ENCODE measurements around the gene GALNT13. TPM values are rescaled to one million over a fixed set of nuclear protein-coding genes. Genes with fewer than 3 reads are reported as not detected.

GALNT13 gene
- total and polyA plus RNA-seq, 2 donors (not counting 1 experiment from before 2014, with no cell fraction given): not detected

GRCh38 chr2:154013514-154013913 lies 141.8 kb downstream of the GALNT13 start:
- no peak for TF ChIP-seq EZH2 (IDR thresholded peaks at IDR 0.05; ENCODE audit: borderline replicate concordance, insufficient read depth, low read depth, low read length, poor library complexity, severe bottlenecking)
- no peak for TF ChIP-seq CTCF (IDR thresholded peaks at IDR 0.05)
- no peaks in the 10 kb centered on the region for H3K79me2 ChIP-seq (ENCODE audit: control insufficient read depth, insufficient read depth, low read length)
- no peaks in the 10 kb centered on the region for H4K20me1 ChIP-seq (ENCODE audit: control insufficient read depth, insufficient read depth, low read length, poor library complexity, severe bottlenecking)
- peaks cover 6% of the 10 kb centered on the region for H3K9me3 Mint-ChIP-seq (ENCODE audit: insufficient read depth)
- intact Hi-C loops (cut with micrococcal nuclease): no loop called here
- ChIA-PET CTCF (no interaction called here), POLR2A (no interaction called here)
- no peak overlapping the region for H3K27ac ChIP-seq (ENCODE audit: low read length in 2 of 2)
- H3K27me3 Mint-ChIP-seq: no peaks in the 10 kb centered on the region
- no peak overlapping the region for H3K4me3 ChIP-seq (ENCODE audit: control extremely low read depth in 1 of 5, extremely low read depth in 1 of 5, insufficient read depth in 1 of 5, low read depth in 2 of 5, low read length in 4 of 5)
- H3K4me3 Mint-ChIP-seq: no peak overlapping the region
- H3K4me1 ChIP-seq (ENCODE audit: control insufficient read depth in 2 of 2, insufficient read depth in 2 of 2, low read length in 2 of 2): no peaks in the 10 kb centered on the region
- DNase-seq (no peak), ATAC-seq (ENCODE audit: low read depth) (no peak)
- H2AFZ ChIP-seq (ENCODE audit: insufficient read depth, low read depth, low read length, poor library complexity, severe bottlenecking): no peak overlapping the region
- H3K9ac ChIP-seq (ENCODE audit: low read length): no peak overlapping the region
- no peaks in the 10 kb centered on the region for H3K36me3 ChIP-seq (replicated peaks in 1 of 2; ENCODE audit: control extremely low read depth in 1 of 2, control insufficient read depth in 1 of 2, extremely low read depth in 1 of 2, insufficient read depth in 2 of 2, low read length in 1 of 2)
- H3K27me3 ChIP-seq (replicated peaks in 1 of 4; ENCODE audit: control extremely low read depth in 1 of 4, control insufficient read depth in 3 of 4, insufficient read depth in 4 of 4, low read length in 3 of 4): no peaks in the 10 kb centered on the region
- 97% methylated on average over 17 of the region's 17 CpGs for WGBS (ENCODE audit: insufficient coverage)
- no peak overlapping the region for H3K4me2 ChIP-seq (replicated peaks; ENCODE audit: low read depth, low read length, poor library complexity, severe bottlenecking)
- no peak overlapping the region for H3K27ac Mint-ChIP-seq
- H3K9me3 ChIP-seq (ENCODE audit: control extremely low read depth in 1 of 3, control insufficient read depth in 2 of 3, insufficient read depth in 1 of 3, low read length in 2 of 3): peaks cover 0 to 17% (median 0%) of the 10 kb centered on the region in 3 donors
- no peaks in the 10 kb centered on the region for H3K4me1 Mint-ChIP-seq

- H3K4me1 ChIP-seq (ENCODE audit: control insufficient read depth in 2 of 2, insufficient read depth in 2 of 2, low read length in 2 of 2): no peaks in the 10 kb centered on the region
- ATAC-seq (ENCODE audit: low read depth): no peak
- no peak overlapping the region for H3K27ac ChIP-seq (ENCODE audit: low read length in 2 of 2)
- no CpG with 5 or more reads among the region's 2 CpGs for WGBS (ENCODE audit: insufficient coverage)
- no peak overlapping the region for H2AFZ ChIP-seq (ENCODE audit: insufficient read depth, low read depth, low read length, poor library complexity, severe bottlenecking)
- ChIA-PET POLR2A (no interaction called here), CTCF (no interaction called here)
- H3K27me3 ChIP-seq (replicated peaks in 1 of 4; ENCODE audit: control extremely low read depth in 1 of 4, control insufficient read depth in 3 of 4, insufficient read depth in 4 of 4, low read length in 3 of 4): no peaks in the 10 kb centered on the region
- no peaks in the 10 kb centered on the region for H3K79me2 ChIP-seq (ENCODE audit: control insufficient read depth, insufficient read depth, low read length)
- Mint-ChIP-seq H3K27ac (no peak overlapping the region), H3K27me3 (no peaks in the 10 kb centered on the region), H3K9me3 (ENCODE audit: insufficient read depth) (peaks cover under 1% of the 10 kb centered on the region), H3K4me1 (no peaks in the 10 kb centered on the region), H3K4me3 (no peak overlapping the region)
- no peak overlapping the region for H3K4me2 ChIP-seq (replicated peaks; ENCODE audit: low read depth, low read length, poor library complexity, severe bottlenecking)
- DNase-seq: no peak
- H3K4me3 ChIP-seq (ENCODE audit: control extremely low read depth in 1 of 5, extremely low read depth in 1 of 5, insufficient read depth in 1 of 5, low read depth in 2 of 5, low read length in 4 of 5): no peak overlapping the region
- peaks cover 0 to 13% (median 0%) of the 10 kb centered on the region in 3 donors for H3K9me3 ChIP-seq (ENCODE audit: control extremely low read depth in 1 of 3, control insufficient read depth in 2 of 3, insufficient read depth in 1 of 3, low read length in 2 of 3)
- H3K9ac ChIP-seq (ENCODE audit: low read length): no peak overlapping the region
- no peaks in the 10 kb centered on the region for H4K20me1 ChIP-seq (ENCODE audit: control insufficient read depth, insufficient read depth, low read length, poor library complexity, severe bottlenecking)
- intact Hi-C loops (cut with micrococcal nuclease): no loop called here
- TF ChIP-seq CTCF (IDR thresholded peaks at IDR 0.05) (no peak), EZH2 (IDR thresholded peaks at IDR 0.05; ENCODE audit: borderline replicate concordance, insufficient read depth, low read depth, low read length, poor library complexity, severe bottlenecking) (no peak)
- H3K36me3 ChIP-seq (replicated peaks in 1 of 2; ENCODE audit: control extremely low read depth in 1 of 2, control insufficient read depth in 1 of 2, extremely low read depth in 1 of 2, insufficient read depth in 2 of 2, low read length in 1 of 2): no peaks in the 10 kb centered on the region
Observed at GRCh38 chr2:154015233-154015632, 143.5 kb downstream of the GALNT13 start.
